K562 (cell line): ENCODE results near the gene SF3B3. TPM values are rescaled to one million over a fixed set of nuclear protein-coding genes. Genes with fewer than 3 reads are reported as not detected.

ENCODE experiments used
- DLX4 ChIP-seq: fragments of 250-450 bp; sonication (Bioruptor Pico); IDR thresholded peaks from 2 replicates; pipeline ENCODE4 v1.6.1; 2021; ENCODE audit warnings: mild to moderate bottlenecking
- E2F8 ChIP-seq: fragments of 450-650 bp; IDR thresholded peaks from 2 replicates; pipeline ENCODE4 v1.7.1; 2018; ENCODE audit warnings: mild to moderate bottlenecking, low read depth; ENCODE audit not compliant: partially characterized antibody
- ETV1 ChIP-seq: fragments of 450-650 bp; conservative IDR thresholded peaks from 2 replicates; pipeline ENCODE4 v1.6.1; 2016; ENCODE audit warnings: missing genetic modification characterization, control low read depth, low read depth, missing compliant biosample characterization
- HOXB6 ChIP-seq: fragments of 250-450 bp; sonication (Bioruptor Pico); IDR thresholded peaks from 2 replicates; pipeline ENCODE4 v1.5.1; 2022; ENCODE audit warnings: mild to moderate bottlenecking, borderline replicate concordance
- KLF16 ChIP-seq: IDR thresholded peaks from 2 replicates; pipeline ENCODE4 v1.6.1; 2016; ENCODE audit warnings: antibody characterized with exemption
- MLX ChIP-seq, 2 experiments: fragments of 450-650 bp in 1 of 2; sonication (generic) in 1 of 2; formaldehyde crosslinking; conservative IDR thresholded peaks; 2 replicates each; pipeline versions ENCODE4 v1.4.0 to v1.8.1; 2020 to 2022; ENCODE audit warnings: mild to moderate bottlenecking in 1 of 2, missing genetic modification reagents in 1 of 2
- NFIX ChIP-seq: fragments of 250-450 bp; sonication (Bioruptor Pico); IDR thresholded peaks from 2 replicates; pipeline ENCODE4 v1.4.0; 2020; ENCODE audit warnings: low read depth, mild to moderate bottlenecking, moderate library complexity
- NR4A1 ChIP-seq, 2 experiments: fragments of 250-450 bp in 1 of 2; fragments of 450-650 bp in 1 of 2; sonication (Bioruptor Pico) in 1 of 2; IDR thresholded peaks; 2 replicates each; pipeline versions ENCODE4 v1.4.0 to v1.6.1; 2016 to 2020; ENCODE audit warnings: mild to moderate bottlenecking in 2 of 2, missing compliant biosample characterization in 1 of 2, missing genetic modification characterization in 1 of 2, moderate library complexity in 1 of 2
- SMARCE1 ChIP-seq: fragments of 450-650 bp; IDR thresholded peaks from 2 replicates; pipeline ENCODE4 v1.7.1; 2016; ENCODE audit warnings: mild to moderate bottlenecking
- SOX6 ChIP-seq: fragments of 450-650 bp; IDR thresholded peaks from 2 replicates; pipeline ENCODE4 v1.6.1; 2014; ENCODE audit warnings: mild to moderate bottlenecking
- TRIM28 ChIP-seq: fragments of 450-650 bp; IDR thresholded peaks from 2 replicates; pipeline ENCODE4 v1.6.1; 2017
- ZBTB1 ChIP-seq: sonication (generic); formaldehyde crosslinking; IDR thresholded peaks from 2 replicates; pipeline ENCODE4 v1.8.1; 2023; ENCODE audit warnings: missing genetic modification reagents, low read depth, mild to moderate bottlenecking, borderline replicate concordance
- ZNF24 ChIP-seq: fragments of 450-650 bp; IDR thresholded peaks from 2 replicates; pipeline ENCODE4 v1.6.1; 2016
- ZNF444 ChIP-seq: fragments of 250-450 bp; sonication (Bioruptor Pico); IDR thresholded peaks from 2 replicates; pipeline ENCODE4 v1.4.0; 2020; ENCODE audit warnings: mild to moderate bottlenecking, moderate library complexity
- polyA plus RNA-seq, 8 experiments: library from polyadenylated mRNA; depleted of rRNA in 4 of 8; stranded (reverse) in 5 of 8; unstranded in 3 of 8; fragments of >200 nt; fragmentation: Nextera tagmentation in 2 of 8; fragmentation: Illumina TruSeq in 1 of 8; extraction: Ambion mirVana in 2 of 8; extraction: Trizol in 1 of 8; gene quantifications; 2 replicates each; pipeline versions ENCODE4 v1.2.1 to v1.2.3, GENCODE V29; 2011 to 2014; ENCODE audit warnings: inconsistent platforms in 1 of 8, missing spikeins in 1 of 8
- total RNA-seq, 7 experiments: library from RNA; depleted of rRNA in 6 of 7; stranded (reverse); fragments of >200 nt in 6 of 7; fragmentation: Illumina TruSeq in 2 of 7; extraction: Trizol in 2 of 7; gene quantifications; 2 replicates each; pipeline versions ENCODE4 v1.2.1 to v1.2.3, GENCODE V29; 2011 to 2021; ENCODE audit warnings: low replicate concordance in 1 of 7

The SF3B3 gene
- total and polyA plus RNA-seq, 9 of the 15 experiments (the other 6 are each of a cell fraction or from before 2014, with no cell fraction given), result 98.9 to 546 (median 221) TPM

GRCh38 chr16:70576431-70577255 lies 53.0 kb downstream of the SF3B3 start (continued):
- peak; percentile 53 for TF ChIP-seq E2F8
- TF ChIP-seq NR4A1 (CRISPR knock-in tag; IDR thresholded peaks at IDR 0.05), result no peak
- TF ChIP-seq NR4A1 (tag; IDR thresholded peaks at IDR 0.05), result no peak
- TF ChIP-seq DLX4 (CRISPR knock-in tag), result no peak
- TF ChIP-seq ZBTB1 (CRISPR knock-in tag), result no peak
- TF ChIP-seq ZNF24, result no peak
- no peak for TF ChIP-seq KLF16
- TF ChIP-seq ETV1 (tag), result no peak
- TF ChIP-seq SMARCE1, result no peak
- TF ChIP-seq HOXB6 (CRISPR knock-in tag), result 0 out of 2 replicates have a peak, but pooled peaks have one; percentile 70
- TF ChIP-seq TRIM28, result no peak
- TF ChIP-seq MLX (CRISPR knock-in tag; conservative IDR thresholded peaks at IDR 0.05), result 0 out of 4 replicates have a peak, but pooled peaks of 1 of the 2 experiments have one; percentile 7
- TF ChIP-seq ZNF444, result no peak
- TF ChIP-seq NFIX (CRISPR knock-in tag), result no peak
- TF ChIP-seq SOX6, result peak; percentile 7; the same call in 1 of the 2 replicates
